ENCODE results near the gene AFG3L2.

DNA sequence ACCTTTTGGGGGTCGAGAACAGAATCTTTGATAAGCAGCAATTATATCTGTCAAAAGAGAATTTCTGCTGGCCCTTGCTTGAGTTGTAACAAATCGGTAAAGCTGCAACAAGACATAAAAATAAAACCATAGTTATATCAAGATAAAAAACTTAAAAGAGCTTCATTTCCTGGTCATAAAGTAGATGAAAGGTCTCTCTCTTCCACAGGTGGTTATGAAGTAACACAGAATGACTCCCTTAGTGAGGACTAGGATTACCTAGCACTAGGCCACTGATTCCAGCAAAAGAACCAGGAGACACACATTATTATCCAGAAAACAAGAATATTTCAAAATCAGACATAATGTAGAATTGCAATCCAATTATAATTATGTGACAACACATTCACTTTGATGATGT is 5.4 kb downstream of the AFG3L2 start:
- TF ChIP-seq, protein P1, sequence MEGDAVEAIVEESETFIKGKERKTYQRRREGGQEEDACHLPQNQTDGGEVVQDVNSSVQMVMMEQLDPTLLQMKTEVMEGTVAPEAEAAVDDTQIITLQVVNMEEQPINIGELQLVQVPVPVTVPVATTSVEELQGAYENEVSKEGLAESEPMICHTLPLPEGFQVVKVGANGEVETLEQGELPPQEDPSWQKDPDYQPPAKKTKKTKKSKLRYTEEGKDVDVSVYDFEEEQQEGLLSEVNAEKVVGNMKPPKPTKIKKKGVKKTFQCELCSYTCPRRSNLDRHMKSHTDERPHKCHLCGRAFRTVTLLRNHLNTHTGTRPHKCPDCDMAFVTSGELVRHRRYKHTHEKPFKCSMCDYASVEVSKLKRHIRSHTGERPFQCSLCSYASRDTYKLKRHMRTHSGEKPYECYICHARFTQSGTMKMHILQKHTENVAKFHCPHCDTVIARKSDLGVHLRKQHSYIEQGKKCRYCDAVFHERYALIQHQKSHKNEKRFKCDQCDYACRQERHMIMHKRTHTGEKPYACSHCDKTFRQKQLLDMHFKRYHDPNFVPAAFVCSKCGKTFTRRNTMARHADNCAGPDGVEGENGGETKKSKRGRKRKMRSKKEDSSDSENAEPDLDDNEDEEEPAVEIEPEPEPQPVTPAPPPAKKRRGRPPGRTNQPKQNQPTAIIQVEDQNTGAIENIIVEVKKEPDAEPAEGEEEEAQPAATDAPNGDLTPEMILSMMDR (IDR thresholded peaks at IDR 0.05): no peak
- no peak for TF ChIP-seq EZH2 (IDR thresholded peaks at IDR 0.05)

All from neural progenitor cell (in vitro differentiated cells).